GM19395 (cell line): ENCODE measurements around the gene CALML5.

Experiments used
- ATAC-seq: cut with Tn5 transposase; IDR thresholded peaks from one replicate; pipeline ENCODE4 v1.9.1; 2021; ENCODE audit warnings: mild to moderate bottlenecking, moderate library complexity; ENCODE audit not compliant: unreplicated experiment

Gene CALML5, protein sequence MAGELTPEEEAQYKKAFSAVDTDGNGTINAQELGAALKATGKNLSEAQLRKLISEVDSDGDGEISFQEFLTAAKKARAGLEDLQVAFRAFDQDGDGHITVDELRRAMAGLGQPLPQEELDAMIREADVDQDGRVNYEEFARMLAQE

GRCh38 chr10:5499493-5500140 is at the start of gene CALML5:
Gene CALML5, minus strand, starts transcription at chr10:5499570. Its CDS starts 132 bp downstream, at chr10:5499438.
- ATAC-seq, result no peak

- no peak for ATAC-seq
Observed at GRCh38 chr10:5547931-5548660, 48.7 kb upstream of the CALML5 start.

DNA sequence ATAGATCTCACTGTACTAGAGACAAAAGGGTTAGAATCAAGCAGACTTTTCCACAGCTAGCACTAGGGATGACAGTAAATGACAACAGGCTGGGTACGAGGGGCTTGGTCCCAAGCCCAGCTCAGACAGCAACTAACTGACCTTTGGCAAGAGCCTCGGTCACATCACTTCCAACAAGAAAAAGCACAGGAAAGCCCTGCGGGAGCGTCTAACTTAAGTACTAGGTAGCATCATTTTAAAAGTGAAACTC is 48.2 kb upstream of the CALML5 start:
- no peak for ATAC-seq

- no peak for ATAC-seq
Observed at GRCh38 chr10:5546891-5547680, 47.7 kb upstream of the CALML5 start.

GRCh38 chr10:5545778-5546710 is 46.7 kb upstream of the CALML5 start:
- no peak for ATAC-seq

- ATAC-seq, result no peak
Observed at GRCh38 chr10:5545426-5545777, 46.0 kb upstream of the CALML5 start.

- no peak for ATAC-seq
Observed at GRCh38 chr10:5545011-5545410, 45.6 kb upstream of the CALML5 start.

DNA sequence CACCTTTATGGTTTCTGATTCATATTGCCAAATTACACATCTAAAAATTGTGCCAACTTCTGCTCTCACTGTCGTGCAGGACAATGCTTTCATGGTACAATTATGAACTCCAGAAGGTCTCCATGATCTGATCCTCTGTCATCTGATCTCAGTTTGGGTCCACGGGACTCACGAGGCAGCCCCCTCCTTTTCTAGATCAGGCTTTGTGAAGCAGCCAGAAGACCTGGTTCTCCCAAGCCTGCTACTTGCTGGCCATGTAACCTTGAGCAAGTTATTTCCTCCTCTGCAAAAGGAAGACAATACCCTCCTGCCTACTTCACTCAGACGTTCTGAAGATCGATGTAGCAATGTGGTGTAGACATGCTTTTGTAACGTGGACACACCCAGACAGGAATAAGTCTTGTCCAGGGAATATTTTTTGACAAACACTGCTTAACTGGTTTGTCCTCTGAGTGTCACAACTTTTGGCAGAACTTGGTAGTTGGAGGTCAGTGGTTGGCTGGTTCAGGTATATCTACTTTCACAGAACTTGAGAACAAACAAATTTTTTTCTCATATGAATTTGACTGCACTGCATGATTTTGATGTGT is 44.9 kb upstream of the CALML5 start:
- no peak for ATAC-seq

DNA sequence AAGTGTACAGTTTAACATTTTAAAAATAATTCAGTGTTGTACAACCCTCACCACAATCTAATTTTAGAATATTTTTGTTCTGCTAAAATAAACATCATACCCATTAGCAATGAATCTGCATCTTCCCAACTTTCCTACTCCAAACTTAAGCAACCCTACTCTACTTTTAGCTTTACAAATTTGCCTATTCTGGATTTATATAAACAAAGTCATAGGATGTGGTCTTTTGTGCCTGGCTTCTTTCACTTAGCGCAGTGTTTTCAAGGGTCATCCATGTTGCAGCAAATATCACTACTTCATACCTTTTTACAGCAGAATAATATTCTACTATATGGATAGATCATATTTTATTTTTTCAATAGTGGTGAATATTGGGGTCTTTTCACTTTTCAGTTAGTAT is 44.3 kb upstream of the CALML5 start:
- no peak for ATAC-seq

GRCh38 chr10:5542100-5542499 is 42.7 kb upstream of the CALML5 start:
- ATAC-seq, result no peak

- no peak for ATAC-seq
Observed at GRCh38 chr10:5540891-5541290, 41.5 kb upstream of the CALML5 start.

GRCh38 chr10:5540080-5540479 is 40.7 kb upstream of the CALML5 start:
- ATAC-seq, result no peak

- no peak for ATAC-seq
Observed at GRCh38 chr10:5538892-5539651, 39.7 kb upstream of the CALML5 start.

DNA sequence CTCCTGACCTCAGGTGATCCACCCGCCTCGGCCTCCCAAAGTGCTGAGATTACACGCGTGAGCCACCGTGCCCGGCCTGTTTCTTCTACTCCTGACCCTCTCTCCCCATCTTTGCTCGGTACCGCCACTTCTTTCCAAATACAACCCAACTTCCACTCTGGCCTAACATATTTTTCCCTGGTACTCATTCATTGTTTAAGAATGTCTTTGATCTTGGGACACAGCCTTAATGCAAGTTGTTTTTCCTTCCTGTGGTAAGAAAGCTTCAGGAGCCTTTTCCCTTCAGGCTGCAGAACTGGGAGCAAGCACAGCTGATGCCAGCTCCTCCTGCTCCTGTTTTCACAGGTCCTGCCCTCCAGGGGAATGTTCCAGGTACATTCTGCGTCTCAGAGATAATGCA is 39.1 kb upstream of the CALML5 start:
- no peak for ATAC-seq

DNA sequence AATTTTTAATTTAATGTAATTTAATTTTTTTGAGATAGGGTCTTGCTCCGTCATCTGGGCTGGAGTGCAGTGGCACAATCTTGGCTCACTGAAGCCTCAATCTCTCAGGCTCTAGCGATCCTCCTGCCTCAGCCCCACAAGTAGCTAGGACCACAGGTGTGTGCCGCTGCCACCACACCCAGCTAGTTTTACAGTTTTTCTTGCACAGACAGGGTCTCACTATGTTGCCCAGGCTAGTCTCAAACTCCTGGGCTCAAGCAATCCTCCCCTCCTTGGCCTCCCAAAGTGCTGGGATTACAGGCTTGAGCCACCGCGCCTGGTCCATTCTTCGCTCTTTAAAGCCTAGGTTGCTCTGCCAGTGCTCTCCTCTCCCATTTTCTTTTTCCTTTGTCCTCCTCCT is 38.3 kb upstream of the CALML5 start:
- no peak for ATAC-seq

GRCh38 chr10:5536486-5537081 is 37.2 kb upstream of the CALML5 start:
- ATAC-seq, result no peak

GRCh38 chr10:5534880-5535856 is 35.8 kb upstream of the CALML5 start:
- no peak for ATAC-seq
